ENCODE results near the gene SLN. TPM values are rescaled to one million over a fixed set of nuclear protein-coding genes. Genes with fewer than 3 reads are reported as not detected.

The SLN gene
- total and polyA plus RNA-seq, 2 experiments from 2014 or later = not detected

GRCh38 chr11:107691000-107691750, 20.7 kb downstream of the SLN start:
- peak overlapping the region; percentile 40; the same call in 1 of the 2 replicates for H3K9ac ChIP-seq
- peak overlapping the region; percentile 9 for H3K4me2 ChIP-seq (ENCODE audit: unreplicated experiment)
- H3K9me3 ChIP-seq (ENCODE audit: low read depth) = no peaks in the 10 kb centered on the region
- TF ChIP-seq EZH2 (IDR thresholded peaks at IDR 0.05; ENCODE audit: insufficient read depth, poor library complexity, severe bottlenecking) = no peak
- no peak for TF ChIP-seq EZH2phosphoT487 (IDR thresholded peaks at IDR 0.05; ENCODE audit: insufficient read depth, low read depth)
- in situ Hi-C loops (cut with MboI) = loop anchor here (5.0 kb wide), 1 partner anchor 109 kb away; no protein-coding TSS in a partner anchor
- no peaks in the 10 kb centered on the region for H3K79me2 ChIP-seq (ENCODE audit: insufficient read depth)
- no peaks in the 10 kb centered on the region for H4K20me1 ChIP-seq (ENCODE audit: insufficient read depth)
- peak overlapping the region; percentile 33 for H2AFZ ChIP-seq
- H3K9me2 ChIP-seq (ENCODE audit: insufficient read depth) = no peaks in the 10 kb centered on the region
- no peaks in the 10 kb centered on the region for H3K27me3 ChIP-seq (replicated peaks; ENCODE audit: insufficient read depth)
- H3K4me1 ChIP-seq (ENCODE audit: insufficient read depth) = peaks cover 28% of the 10 kb centered on the region
- peak; percentile 60 for DNase-seq
- no peaks in the 10 kb centered on the region for H3K36me3 ChIP-seq (ENCODE audit: low read depth)
- 0 out of 2 replicates have a peak overlapping the region, but pooled peaks have one; percentile 31 for H3K27ac ChIP-seq
- H3F3A ChIP-seq (ENCODE audit: insufficient read depth) = peaks cover 22% of the 10 kb centered on the region
- H3K4me3 ChIP-seq = no peak overlapping the region
- 20 to 30% methylated on average over 3 of the region's 3 CpGs for WGBS, 2 experiments (ENCODE audit: low coverage in 1 of 2, low lambda C conversion rate in 2 of 2, missing lambda C conversion rate in 2 of 2)

GRCh38 chr11:107689317-107690202, 22.3 kb downstream of the SLN start:
- Histone ChIP-seq H3K27ac (no peak overlapping the region), H4K20me1 (ENCODE audit: insufficient read depth) (no peaks in the 10 kb centered on the region), H3K9me3 (ENCODE audit: low read depth) (no peaks in the 10 kb centered on the region), H3K27me3 (replicated peaks; ENCODE audit: insufficient read depth) (no peaks in the 10 kb centered on the region), H3K4me2 (ENCODE audit: unreplicated experiment) (peak overlapping the region; percentile 19), H3K79me2 (ENCODE audit: insufficient read depth) (no peaks in the 10 kb centered on the region), H3K9ac (no peak overlapping the region), H3K9me2 (ENCODE audit: insufficient read depth) (no peaks in the 10 kb centered on the region), H3K4me1 (ENCODE audit: insufficient read depth) (peaks cover 13% of the 10 kb centered on the region), H3F3A (ENCODE audit: insufficient read depth) (0 out of 2 replicates have a peak, but pooled peaks cover 12% of the 10 kb centered on the region), H3K36me3 (ENCODE audit: low read depth) (no peaks in the 10 kb centered on the region), H3K4me3 (0 out of 2 replicates have a peak overlapping the region, but pooled peaks have one; percentile 20), H2AFZ (peak overlapping the region; percentile 19; the same call in 1 of the 2 replicates)
- DNase-seq = peak; percentile 88
- TF ChIP-seq EZH2 (IDR thresholded peaks at IDR 0.05; ENCODE audit: insufficient read depth, poor library complexity, severe bottlenecking) = no peak
- TF ChIP-seq EZH2phosphoT487 (IDR thresholded peaks at IDR 0.05; ENCODE audit: insufficient read depth, low read depth) = no peak
- in situ Hi-C loops (cut with MboI) = loop anchor here (5.0 kb wide), 1 partner anchor 107 kb away; no protein-coding TSS in a partner anchor
- WGBS, 2 experiments (ENCODE audit: low coverage in 1 of 2, low lambda C conversion rate in 2 of 2, missing lambda C conversion rate in 2 of 2) = 40 to 45% methylated on average over 11 of the region's 11 CpGs

- no peaks in the 10 kb centered on the region for H3K79me2 ChIP-seq (ENCODE audit: insufficient read depth)
- no peaks in the 10 kb centered on the region for H3K36me3 ChIP-seq (ENCODE audit: low read depth)
- no peak overlapping the region for H3K9ac ChIP-seq
- WGBS, 2 experiments (ENCODE audit: low coverage in 1 of 2, low lambda C conversion rate in 2 of 2, missing lambda C conversion rate in 2 of 2) = 63 to 66% methylated on average over 6 of the region's 6 CpGs
- 0 out of 2 replicates have a peak, but pooled peaks cover 12% of the 10 kb centered on the region for H3F3A ChIP-seq (ENCODE audit: insufficient read depth)
- H3K4me3 ChIP-seq = no peak overlapping the region
- in situ Hi-C loops (cut with MboI) = no loop called here
- H4K20me1 ChIP-seq (ENCODE audit: insufficient read depth) = no peaks in the 10 kb centered on the region
- no peaks in the 10 kb centered on the region for H3K27me3 ChIP-seq (replicated peaks; ENCODE audit: insufficient read depth)
- no peaks in the 10 kb centered on the region for H3K9me3 ChIP-seq (ENCODE audit: low read depth)
- no peaks in the 10 kb centered on the region for H3K9me2 ChIP-seq (ENCODE audit: insufficient read depth)
- no peak overlapping the region for H2AFZ ChIP-seq
- H3K4me1 ChIP-seq (ENCODE audit: insufficient read depth) = peaks cover 13% of the 10 kb centered on the region
- DNase-seq = no peak
- no peak overlapping the region for H3K4me2 ChIP-seq (ENCODE audit: unreplicated experiment)
- TF ChIP-seq EZH2 (IDR thresholded peaks at IDR 0.05; ENCODE audit: insufficient read depth, poor library complexity, severe bottlenecking) = no peak
- no peak for TF ChIP-seq EZH2phosphoT487 (IDR thresholded peaks at IDR 0.05; ENCODE audit: insufficient read depth, low read depth)
- no peak overlapping the region for H3K27ac ChIP-seq
Measured at GRCh38 chr11:107688322-107688918, 23.4 kb downstream of the SLN start.

GRCh38 chr11:107683807-107684206, 28.0 kb downstream of the SLN start:
- TF ChIP-seq EZH2 (IDR thresholded peaks at IDR 0.05; ENCODE audit: insufficient read depth, poor library complexity, severe bottlenecking) (no peak), EZH2phosphoT487 (IDR thresholded peaks at IDR 0.05; ENCODE audit: insufficient read depth, low read depth) (no peak)
- no peak overlapping the region for H3K4me2 ChIP-seq (ENCODE audit: unreplicated experiment)
- no peaks in the 10 kb centered on the region for H3K79me2 ChIP-seq (ENCODE audit: insufficient read depth)
- peak; percentile 32 for DNase-seq
- WGBS, 2 experiments (ENCODE audit: low coverage in 1 of 2, low lambda C conversion rate in 2 of 2, missing lambda C conversion rate in 2 of 2) = 93 to 97% methylated on average over 2 of the region's 2 CpGs
- no peaks in the 10 kb centered on the region for H3K9me3 ChIP-seq (ENCODE audit: low read depth)
- no peaks in the 10 kb centered on the region for H3K9me2 ChIP-seq (ENCODE audit: insufficient read depth)
- H3K36me3 ChIP-seq (ENCODE audit: low read depth) = no peaks in the 10 kb centered on the region
- no peak overlapping the region for H3K9ac ChIP-seq
- no peak overlapping the region for H3K27ac ChIP-seq
- in situ Hi-C loops (cut with MboI) = no loop called here
- H3K4me1 ChIP-seq (ENCODE audit: insufficient read depth) = no peaks in the 10 kb centered on the region
- H3K4me3 ChIP-seq = no peak overlapping the region
- no peak overlapping the region for H2AFZ ChIP-seq
- H3K27me3 ChIP-seq (replicated peaks; ENCODE audit: insufficient read depth) = no peaks in the 10 kb centered on the region
- no peaks in the 10 kb centered on the region for H4K20me1 ChIP-seq (ENCODE audit: insufficient read depth)
- no peaks in the 10 kb centered on the region for H3F3A ChIP-seq (ENCODE audit: insufficient read depth)
